DMS153 (cell line): ENCODE data around the gene CCDC90B.
"Not testable (repeated sequence)": the region's sequence is repeated elsewhere in the genome, so short reads cannot be mapped to it uniquely, and the experiment has no call there.

ENCODE experiments used
- DNase-seq: peaks from one replicate; lab custom pipeline; 2025; lab: John Stamatoyannopoulos, UW

The CCDC90B gene

GRCh38 chr11:83285771-83286528 is at the start of gene CCDC90B:
CCDC90B (minus strand) TSS chr11:83286367; CDS start chr11:83285972, 395 bp downstream.
- peak; percentile 97 for DNase-seq

DNA sequence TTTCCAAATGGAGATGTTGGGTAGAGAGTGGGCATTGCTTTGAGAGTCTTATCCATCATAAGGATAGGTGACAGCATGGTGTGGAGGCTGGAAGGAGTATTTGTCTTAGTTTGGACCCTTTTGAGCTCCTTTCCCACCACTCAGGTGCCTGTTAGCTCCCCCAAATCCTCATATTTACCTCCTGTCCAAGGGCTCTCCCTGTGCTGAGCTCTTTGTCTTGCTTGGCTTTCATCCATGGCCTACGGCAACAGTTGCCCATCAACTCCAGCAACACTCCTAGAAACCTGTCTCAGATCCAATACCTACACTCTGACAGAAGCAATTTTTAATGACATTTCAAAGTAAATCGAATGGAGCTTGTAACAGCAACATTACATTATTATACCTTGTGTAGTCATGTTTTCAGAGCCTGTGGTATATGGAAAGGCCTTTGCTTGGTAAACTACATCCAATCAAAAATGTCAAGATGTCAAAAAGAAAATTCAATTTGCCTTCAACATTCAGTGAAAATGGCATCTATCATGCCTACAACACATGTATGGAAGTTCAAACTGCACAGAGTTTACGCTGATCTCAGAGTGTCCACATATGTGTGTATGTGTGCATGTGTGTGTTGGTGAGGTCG is 49.4 kb upstream of the CCDC90B start:
- no peak for DNase-seq

- DNase-seq, result no peak
These were observed 44.1 kb upstream of the CCDC90B start for GRCh38 chr11:83330303-83330702.

DNA sequence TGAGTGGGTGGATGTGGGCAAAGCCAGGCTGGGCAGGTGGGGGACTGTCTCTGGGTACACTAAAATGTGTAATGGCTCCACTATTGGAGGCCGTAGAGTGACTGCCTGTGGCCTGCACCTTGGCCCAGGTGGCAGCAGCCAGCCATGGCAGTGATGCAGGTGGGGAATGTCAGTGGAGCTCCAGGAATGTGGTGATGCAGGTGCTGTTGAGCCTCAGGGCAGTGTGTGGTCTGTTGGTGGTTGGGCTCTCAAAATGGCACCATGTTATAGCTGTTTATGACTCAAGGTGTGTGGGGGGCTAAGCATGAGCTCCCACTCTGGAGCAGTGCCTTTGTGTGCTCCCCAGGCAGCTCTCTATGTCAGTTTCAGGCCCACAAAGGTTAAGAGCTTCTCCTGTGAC is 40.2 kb upstream of the CCDC90B start:
- no peak for DNase-seq

- no peak for DNase-seq
These were observed 33.2 kb upstream of the CCDC90B start for GRCh38 chr11:83319346-83319745.

GRCh38 chr11:83318931-83319330 is 32.8 kb upstream of the CCDC90B start:
- no peak for DNase-seq

- no peak for DNase-seq
These were observed 31.9 kb upstream of the CCDC90B start for GRCh38 chr11:83317757-83318690.

DNA sequence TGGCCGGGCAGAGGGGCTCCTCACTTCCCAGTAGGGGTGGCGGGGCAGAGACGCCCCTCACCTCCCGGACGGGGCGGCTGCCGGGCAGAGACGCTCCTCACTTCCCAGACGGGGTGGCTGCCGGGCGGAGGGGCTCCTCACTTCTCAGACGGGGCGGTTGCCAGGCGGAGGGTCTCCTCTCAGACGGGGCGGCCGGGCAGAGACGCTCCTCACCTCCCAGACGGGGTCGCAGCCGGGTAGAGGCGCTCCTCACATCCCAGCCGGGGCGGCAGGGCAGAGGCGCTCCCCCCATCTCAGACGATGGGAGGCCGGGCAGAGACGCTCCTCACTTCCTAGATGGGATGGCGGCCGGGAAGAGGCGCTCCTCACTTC is 30.7 kb upstream of the CCDC90B start:
- not testable (repeated sequence) for DNase-seq

- not testable (repeated sequence) for DNase-seq
These were observed 30.2 kb upstream of the CCDC90B start for GRCh38 chr11:83316143-83316896.

GRCh38 chr11:83312430-83312829 is 26.3 kb upstream of the CCDC90B start:
- DNase-seq, result no peak

DNA sequence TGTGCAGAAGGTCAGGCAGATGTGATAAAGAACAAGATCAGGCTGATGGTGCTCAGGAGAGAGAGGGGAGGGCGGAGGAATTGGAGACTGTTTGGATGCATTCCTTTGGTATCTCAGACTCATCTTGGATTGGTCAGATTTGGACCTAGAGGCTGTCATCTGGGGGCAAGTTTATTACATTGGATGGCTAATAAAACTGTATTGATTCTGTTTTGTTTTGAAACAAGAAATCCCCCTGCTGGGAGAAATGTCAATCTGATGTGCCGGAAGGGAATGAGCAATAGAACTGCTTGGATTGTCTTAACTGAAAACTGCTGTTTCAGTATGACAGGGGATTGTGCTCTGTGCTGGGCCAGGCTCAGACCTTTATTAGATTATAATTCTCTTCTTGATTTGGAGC is 25.5 kb upstream of the CCDC90B start:
- no peak for DNase-seq

- DNase-seq, result no peak
These were observed 24.6 kb upstream of the CCDC90B start for GRCh38 chr11:83310718-83311117.

DNA sequence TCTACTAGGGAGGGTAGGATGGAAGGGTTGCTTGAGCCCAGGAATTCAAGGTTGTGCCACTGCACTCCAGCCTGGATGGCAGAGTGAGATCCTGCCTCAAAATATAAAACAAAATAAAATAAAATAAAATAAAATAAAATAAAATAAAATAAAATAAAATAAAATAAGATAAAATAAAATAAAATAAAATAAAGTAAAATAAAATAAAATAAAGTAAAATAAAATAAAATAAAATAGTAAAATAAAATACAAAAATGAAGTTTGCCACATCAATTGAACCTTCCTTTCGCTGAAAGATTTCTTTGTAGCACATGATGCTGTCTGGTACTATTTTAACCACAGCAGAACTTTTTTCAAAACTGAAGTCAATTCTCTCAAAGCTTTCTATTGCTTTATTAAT is 22.4 kb upstream of the CCDC90B start:
- not testable (repeated sequence) for DNase-seq

DNA sequence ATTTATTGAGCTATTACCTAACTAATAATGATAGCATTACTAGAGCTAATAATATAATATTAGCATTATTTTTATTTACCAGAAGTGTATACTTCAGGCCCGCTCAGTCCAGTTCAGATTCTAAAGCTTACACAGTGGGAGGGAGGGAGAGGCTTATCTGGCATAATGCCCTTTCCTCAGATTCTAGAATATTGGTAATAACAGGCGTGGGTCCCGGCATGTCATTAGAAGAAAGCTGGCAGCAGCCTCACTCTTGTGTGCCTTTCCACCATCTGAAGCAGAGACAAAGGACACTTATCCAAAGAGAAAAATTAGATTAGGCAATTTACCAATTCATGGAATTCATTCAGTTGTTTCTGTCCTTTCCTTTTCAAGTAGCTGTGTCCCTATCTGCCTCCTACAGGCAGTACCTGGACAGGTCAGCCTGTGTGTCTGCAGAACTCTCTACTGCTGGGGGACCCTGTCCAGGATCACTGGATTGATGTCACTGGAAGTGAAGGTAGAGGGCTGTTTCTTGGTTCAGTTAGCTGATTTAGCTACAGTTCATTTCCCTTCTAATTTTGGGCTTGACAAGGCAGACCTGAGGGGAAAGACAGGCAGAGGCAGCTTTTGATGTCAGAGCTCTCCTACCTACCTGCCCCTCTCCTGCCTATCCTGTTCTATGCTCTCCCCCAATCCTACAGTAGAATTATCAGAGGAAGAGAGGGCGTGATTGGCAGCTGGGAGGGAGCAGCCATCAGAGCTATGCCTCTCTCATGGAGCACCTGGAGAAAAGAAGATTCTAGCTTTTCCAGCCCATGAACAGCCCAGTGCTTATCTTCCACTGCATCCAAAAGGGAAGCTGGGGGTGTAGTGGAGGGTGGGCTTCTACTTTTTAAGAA is 20.3 kb upstream of the CCDC90B start:
- no peak for DNase-seq

GRCh38 chr11:83303316-83303715 is 17.1 kb upstream of the CCDC90B start:
- DNase-seq, result no peak

- no peak for DNase-seq
These were observed 16.0 kb upstream of the CCDC90B start for GRCh38 chr11:83302151-83302550.

DNA sequence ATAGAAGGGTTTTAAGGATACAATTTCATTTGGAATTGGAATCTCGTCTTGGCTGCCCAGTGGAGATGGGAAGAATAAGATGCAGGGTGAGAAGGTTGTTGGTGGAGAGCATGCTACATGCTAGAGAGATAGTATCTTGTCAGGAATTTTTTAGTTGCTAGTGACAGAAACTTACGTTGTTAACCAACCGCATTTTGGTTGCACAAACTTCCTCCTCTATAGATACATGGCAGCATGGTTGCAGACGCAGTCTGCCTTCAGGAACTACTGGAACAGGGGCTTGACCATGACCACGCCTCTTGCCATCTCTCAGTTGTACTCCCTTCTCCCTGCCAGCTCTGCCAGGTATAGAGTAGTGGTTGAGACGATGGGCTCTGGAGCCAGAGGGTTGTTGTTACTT is 13.5 kb upstream of the CCDC90B start:
- no peak for DNase-seq

GRCh38 chr11:83294208-83294607 is 8.0 kb upstream of the CCDC90B start:
- no peak for DNase-seq

DNA sequence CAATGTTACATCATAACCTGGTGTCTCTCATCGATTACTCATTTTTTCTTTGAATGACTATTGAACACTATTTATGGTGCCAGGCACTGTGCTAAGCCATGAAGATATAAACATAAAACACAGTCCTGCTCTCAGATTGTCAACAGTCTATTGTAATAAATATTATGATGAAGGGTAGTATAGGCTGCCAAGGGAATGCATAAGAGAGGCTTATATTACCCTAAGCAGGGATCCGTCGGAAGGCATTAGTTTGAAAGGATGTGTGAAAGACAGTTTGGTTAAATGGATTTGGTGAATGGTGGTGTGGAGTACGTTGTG is 7.2 kb upstream of the CCDC90B start:
- DNase-seq, result no peak

DNA sequence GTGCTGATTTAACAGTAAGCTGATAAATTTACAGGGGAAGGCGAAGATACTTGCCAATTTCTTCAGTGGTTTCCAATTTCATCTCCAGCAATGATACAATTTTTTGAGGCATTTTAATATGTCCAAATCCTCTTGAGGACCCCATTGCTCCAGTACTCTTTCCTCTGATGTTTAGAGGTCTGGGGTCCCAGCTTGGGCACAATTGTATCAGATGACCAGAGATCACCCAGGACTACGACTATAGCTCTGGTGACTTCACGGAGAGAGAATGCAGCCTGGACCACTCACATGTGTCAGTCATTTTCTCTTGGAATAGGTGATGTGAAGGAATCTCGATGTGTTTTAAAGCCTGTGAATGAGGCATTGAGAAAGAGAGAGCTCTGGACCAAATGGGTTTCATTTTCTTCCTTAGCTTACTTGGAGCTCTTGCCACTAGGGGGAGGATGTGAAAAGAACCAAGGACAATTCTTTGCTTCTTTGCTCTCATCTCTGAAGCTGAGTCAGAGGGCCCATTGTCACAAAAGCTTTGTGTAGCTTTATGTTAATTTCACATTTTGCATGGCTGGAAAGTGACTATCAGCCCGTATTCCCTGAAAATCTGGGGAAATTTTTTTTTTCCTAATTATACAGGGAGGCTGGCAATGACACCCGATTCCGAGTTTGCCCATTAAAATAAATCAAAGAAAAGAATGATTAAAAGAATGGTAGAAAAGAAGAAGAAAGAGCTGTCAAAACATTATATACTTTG is 6.7 kb upstream of the CCDC90B start:
- DNase-seq, result peak; percentile 39
